Stimulated activated CD8-positive, alpha-beta memory T cell treated with anti-CD3 and anti-CD28 coated beads, Interleukin-4, amount 100 ng/mL, for 1 hour (primary cell): Measurements from ENCODE around the gene RNF213.
"Not testable (repeated sequence)": the region's sequence is repeated elsewhere in the genome, so short reads cannot be mapped to it uniquely, and the experiment has no call there.

Experiments used
- DNase-seq, 2 donors: peaks; one replicate each; pipeline ENCODE4 v3.0.0-alpha.2; 2020; ENCODE audit warnings: low read depth in 2 of 2, low spot score in 1 of 2

RNF213 gene

GRCh38 chr17:80248894-80249710 is 11.6 kb upstream of the RNF213 start:
- DNase-seq: no peak

- DNase-seq: no peak
Observed at GRCh38 chr17:80251966-80252365, 8.7 kb upstream of the RNF213 start.

GRCh38 chr17:80252871-80253270 is 7.8 kb upstream of the RNF213 start:
- DNase-seq: peak; percentile 73 to 78

GRCh38 chr17:80253631-80254395 is 6.8 kb upstream of the RNF213 start:
- DNase-seq: no peak

GRCh38 chr17:80254396-80255251 is 6.0 kb upstream of the RNF213 start:
- no peak for DNase-seq

GRCh38 chr17:80256034-80256350 is 4.7 kb upstream of the RNF213 start:
- DNase-seq: no peak

GRCh38 chr17:80257716-80258213 is 2.9 kb upstream of the RNF213 start:
- DNase-seq: no peak

GRCh38 chr17:80258296-80258695 is 2.4 kb upstream of the RNF213 start:
- not testable (repeated sequence) for DNase-seq

- no peak for DNase-seq
Observed at GRCh38 chr17:80259457-80260068, 1.1 kb upstream of the RNF213 start.

GRCh38 chr17:80260069-80260535 is 550 bp upstream of the RNF213 start:
- peak; percentile 40 to 63 for DNase-seq

- no peak for DNase-seq
Observed at GRCh38 chr17:80261159-80261894, 675 bp downstream of the RNF213 start.

- no peak for DNase-seq
Observed at GRCh38 chr17:80261895-80262279, 1.2 kb downstream of the RNF213 start.

- DNase-seq: no peak
Observed at GRCh38 chr17:80262291-80262690, 1.6 kb downstream of the RNF213 start.

GRCh38 chr17:80262775-80263244 is 2.2 kb downstream of the RNF213 start:
- DNase-seq: no peak

GRCh38 chr17:80263253-80264204 is 2.9 kb downstream of the RNF213 start:
- DNase-seq: peak; percentile 53 to 82

GRCh38 chr17:80264205-80265075 is 3.8 kb downstream of the RNF213 start:
- DNase-seq: no peak

GRCh38 chr17:80265205-80266068 is 4.8 kb downstream of the RNF213 start:
- no peak for DNase-seq
